Kidney (tissue), 14 donors: ENCODE results near the gene FHL2. TPM values are rescaled to one million over a fixed set of nuclear protein-coding genes. Genes with fewer than 3 reads are reported as not detected.

Source experiments
- DNase-seq, 5 donors: peaks; one replicate each; pipeline ENCODE4 v3.0.0-alpha.2; 2013 to 2020
- FAIRE-seq: peaks from 2 replicates; lab custom pipeline; 2012; peaks lifted over from hg19 to GRCh38; lab: Jason Lieb, UNC
- H3K27ac ChIP-seq, 2 donors: one replicate each; pipeline ENCODE4 v1.7.0; 2013; ENCODE audit warnings: low read depth in 2 of 2, low read length in 2 of 2, inconsistent platforms in 1 of 2
- H3K27me3 ChIP-seq: one replicate; pipeline ENCODE4 v1.7.1; 2013; ENCODE audit warnings: low read length, inconsistent platforms; ENCODE audit not compliant: control insufficient read depth, insufficient read depth
- H3K36me3 ChIP-seq, 3 donors: one replicate each; pipeline versions ENCODE4 v1.7.0 to v1.7.1; 2013; ENCODE audit warnings: low read length in 3 of 3, control low read depth in 1 of 3, inconsistent platforms in 1 of 3; ENCODE audit not compliant: insufficient read depth in 3 of 3, control insufficient read depth in 2 of 3
- H3K4me1 ChIP-seq, 3 donors: one replicate each; pipeline versions ENCODE4 v1.7.0 to v1.7.1; 2013; ENCODE audit warnings: low read length in 3 of 3, inconsistent platforms in 1 of 3, low read depth in 1 of 3; ENCODE audit not compliant: control insufficient read depth in 2 of 3, insufficient read depth in 2 of 3
- H3K4me3 ChIP-seq, 3 donors: one replicate each; pipeline versions ENCODE4 v1.7.0 to v1.8.1; 2013; ENCODE audit warnings: low read length in 3 of 3, control low read depth in 1 of 3, inconsistent platforms in 1 of 3
- H3K9ac ChIP-seq, 3 donors: one replicate each; pipeline versions ENCODE4 v1.7.0 to v1.7.1; 2013; ENCODE audit warnings: low read length in 3 of 3, control low read depth in 1 of 3, inconsistent platforms in 1 of 3
- H3K9me3 ChIP-seq, 3 donors: one replicate each; pipeline versions ENCODE4 v1.7.0 to v1.7.1; 2013; ENCODE audit warnings: low read length in 3 of 3, control low read depth in 1 of 3, inconsistent platforms in 1 of 3; ENCODE audit not compliant: control insufficient read depth in 2 of 3, insufficient read depth in 1 of 3
- intact Hi-C: fragments of 100-400 bp; cut with DNase I; formaldehyde crosslinking; loops from one replicate; pipeline ENCODE4 v1.11.1; 2022
- polyA plus RNA-seq: library from polyadenylated mRNA; stranded (reverse); fragments of 350-450 nt; fragmentation: Illumina TruSeq; extraction: RNeasy Lipid Tissue Mini Kit (QIAGEN cat#74804); gene quantifications from one replicate; pipeline ENCODE4 v1.2.3, GENCODE V29; 2014; ENCODE audit warnings: low read depth, low replicate concordance; ENCODE audit not compliant: insufficient read depth
- total RNA-seq: library from RNA; stranded (reverse); fragmentation: NEBNext Ultra II Directional; extraction: Animal tissue kit (Norgen Biotek cat#: 25700); gene quantifications from one replicate; pipeline ENCODE4 v1.2.1, GENCODE V29; 2021
- TF ChIP-seq, protein P1 (sequence below): IDR thresholded peaks from 3 replicates; pipeline ENCODE4 v1.5.1; 2012; ENCODE audit warnings: mild to moderate bottlenecking, moderate library complexity, borderline replicate concordance; ENCODE audit not compliant: insufficient read depth; ENCODE audit errors: extremely low read depth
- donor health status: control.
- donor health status: control.
- donor health status: control.
- donor health status: control.
- donor health status: control.
- donor health status: DM: yes; HTN: yes; CAD: no.
- donor health status: Normal renal cell carcinoma (clear cell type).

Gene FHL2
- total and polyA plus RNA-seq, 2 donors from 2014 or later = 23.4 to 75.9 TPM

DNA sequence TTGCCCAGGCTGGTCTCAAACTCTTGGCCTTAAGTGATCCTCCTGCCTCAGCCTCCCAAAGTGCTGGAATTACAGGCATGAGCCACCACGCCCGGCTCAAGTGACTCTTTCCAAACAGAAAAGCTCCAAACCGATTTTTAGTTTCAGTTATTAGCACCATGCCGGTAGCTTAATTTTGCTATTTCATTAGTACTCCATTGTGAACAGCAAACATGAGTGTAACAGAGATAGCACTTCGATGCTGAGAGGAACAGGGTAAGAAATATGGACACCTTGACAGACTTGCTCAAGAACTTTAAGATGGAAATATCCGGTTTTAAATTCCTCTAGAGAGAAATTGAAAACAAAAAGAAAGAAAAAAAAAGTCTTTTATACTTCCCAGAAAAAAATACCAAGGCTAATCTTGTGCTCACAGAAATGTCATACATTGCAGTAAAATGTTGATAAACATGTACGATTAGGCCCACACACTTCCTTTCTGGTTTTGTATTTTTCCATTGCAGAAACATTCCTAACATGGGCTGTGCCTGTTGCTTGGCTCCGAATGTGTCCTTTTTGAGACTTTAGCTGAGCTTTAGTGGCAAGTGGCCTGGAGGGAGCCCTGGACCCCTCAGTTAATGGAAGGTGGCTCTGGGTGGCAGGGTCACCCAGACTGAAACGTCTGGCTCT is 18.3 kb downstream of the FHL2 start:
- Histone ChIP-seq H3K27ac (peak overlapping the region in 1 of 2 donors; percentile 56), H3K27me3 (no peaks in the 10 kb centered on the region), H3K4me1 (peaks cover 0 to 20% (median 10%) of the 10 kb centered on the region in 3 donors), H3K9ac (no peak overlapping the region), H3K4me3 (no peak overlapping the region), H3K9me3 (no peaks in the 10 kb centered on the region), H3K36me3 (peaks cover 0 to 4% (median under 1%) of the 10 kb centered on the region in 3 donors)
- TF ChIP-seq, protein P1, sequence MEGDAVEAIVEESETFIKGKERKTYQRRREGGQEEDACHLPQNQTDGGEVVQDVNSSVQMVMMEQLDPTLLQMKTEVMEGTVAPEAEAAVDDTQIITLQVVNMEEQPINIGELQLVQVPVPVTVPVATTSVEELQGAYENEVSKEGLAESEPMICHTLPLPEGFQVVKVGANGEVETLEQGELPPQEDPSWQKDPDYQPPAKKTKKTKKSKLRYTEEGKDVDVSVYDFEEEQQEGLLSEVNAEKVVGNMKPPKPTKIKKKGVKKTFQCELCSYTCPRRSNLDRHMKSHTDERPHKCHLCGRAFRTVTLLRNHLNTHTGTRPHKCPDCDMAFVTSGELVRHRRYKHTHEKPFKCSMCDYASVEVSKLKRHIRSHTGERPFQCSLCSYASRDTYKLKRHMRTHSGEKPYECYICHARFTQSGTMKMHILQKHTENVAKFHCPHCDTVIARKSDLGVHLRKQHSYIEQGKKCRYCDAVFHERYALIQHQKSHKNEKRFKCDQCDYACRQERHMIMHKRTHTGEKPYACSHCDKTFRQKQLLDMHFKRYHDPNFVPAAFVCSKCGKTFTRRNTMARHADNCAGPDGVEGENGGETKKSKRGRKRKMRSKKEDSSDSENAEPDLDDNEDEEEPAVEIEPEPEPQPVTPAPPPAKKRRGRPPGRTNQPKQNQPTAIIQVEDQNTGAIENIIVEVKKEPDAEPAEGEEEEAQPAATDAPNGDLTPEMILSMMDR = no peak
- DNase-seq (no peak), FAIRE-seq (no peak)
- intact Hi-C loops = no loop called here

DNA sequence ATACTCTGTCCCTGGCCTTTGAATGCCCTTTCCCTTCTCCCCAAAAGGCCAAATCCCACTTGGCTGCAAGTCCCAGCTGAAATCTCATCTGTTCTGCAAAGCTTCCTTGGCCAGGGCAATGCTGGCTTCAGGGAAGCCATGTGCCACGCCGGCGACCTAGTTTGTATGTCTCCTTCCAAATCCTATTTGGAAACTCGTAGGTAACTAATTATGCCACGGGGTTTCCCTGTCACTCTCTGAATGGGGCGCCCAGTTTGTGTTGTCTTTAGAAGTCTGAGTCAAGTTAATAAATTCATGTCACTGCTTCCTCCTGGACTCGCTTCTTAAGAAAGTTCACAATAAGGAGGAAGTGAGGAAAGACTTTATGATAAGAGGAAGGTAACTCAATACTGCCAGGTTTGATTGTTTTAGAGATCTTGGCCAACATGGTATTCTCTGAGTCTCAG is 19.1 kb downstream of the FHL2 start:
- intact Hi-C loops = no loop called here
- TF ChIP-seq, protein P1 = no peak
- Histone ChIP-seq H3K4me1 (peaks cover 0 to 19% (median 10%) of the 10 kb centered on the region in 3 donors), H3K9me3 (no peaks in the 10 kb centered on the region), H3K27me3 (no peaks in the 10 kb centered on the region), H3K9ac (no peak overlapping the region), H3K36me3 (peaks cover 0 to 2% (median 0%) of the 10 kb centered on the region in 3 donors), H3K27ac (peak overlapping the region; percentile 36 to 48), H3K4me3 (no peak overlapping the region)
- FAIRE-seq (no peak), DNase-seq (no peak)

DNA sequence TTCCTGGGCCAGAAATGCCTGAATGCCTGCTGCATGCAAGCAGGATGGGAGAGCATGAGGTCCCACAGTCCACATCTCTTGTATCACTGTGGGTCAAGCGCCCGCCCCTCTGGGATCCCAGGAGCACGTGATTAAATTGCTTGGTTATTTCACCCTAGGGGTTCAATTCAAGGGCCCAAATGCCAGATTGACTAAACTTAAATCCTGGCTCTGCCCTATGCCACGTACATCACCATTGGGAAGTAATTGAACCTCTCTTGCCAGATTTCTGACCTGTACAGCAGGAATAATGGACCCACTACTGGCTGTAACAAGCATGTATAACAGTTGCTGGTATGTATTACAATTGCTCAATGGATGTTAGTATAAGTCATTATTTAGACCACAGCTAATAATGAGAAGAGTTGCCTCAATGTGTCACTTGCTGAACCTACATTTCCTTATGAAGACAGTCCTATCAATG is 19.9 kb downstream of the FHL2 start:
- Histone ChIP-seq H3K36me3 (no peaks in the 10 kb centered on the region), H3K4me1 (peaks cover 0 to 20% (median 10%) of the 10 kb centered on the region in 3 donors), H3K9me3 (no peaks in the 10 kb centered on the region), H3K27ac (no peak overlapping the region), H3K9ac (no peak overlapping the region), H3K4me3 (no peak overlapping the region), H3K27me3 (no peaks in the 10 kb centered on the region)
- TF ChIP-seq, protein P1 = no peak
- intact Hi-C loops = no loop called here
- FAIRE-seq (no peak), DNase-seq (no peak)
